CD4-positive, alpha-beta T cell treated with Interleukin-12 subunit alpha and Interleukin-12 subunit beta, for 1 hour (primary cell): ENCODE measurements around the gene APOH.

ENCODE experiments used
- DNase-seq: peaks from one replicate; pipeline ENCODE4 v3.0.0-alpha.2; 2020

The APOH gene

DNA sequence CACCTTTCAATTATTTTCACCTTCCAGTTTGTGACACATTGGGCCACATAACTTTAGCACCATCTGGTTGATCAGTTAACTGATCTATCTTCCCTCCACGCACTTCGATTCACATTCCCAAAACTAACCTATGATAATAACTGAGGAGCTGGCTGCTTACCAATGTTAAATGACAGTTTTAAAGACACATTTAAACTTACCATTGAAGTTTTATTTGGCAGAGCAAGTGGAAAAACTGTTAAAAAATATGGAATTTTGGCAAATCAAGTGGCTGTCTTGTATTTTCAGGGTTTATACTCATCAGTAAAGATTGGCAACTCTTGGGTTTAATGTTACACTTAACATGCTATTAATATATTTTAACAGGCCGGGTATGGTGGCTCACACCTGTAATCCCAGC, 5.4 kb upstream of the APOH start:
- DNase-seq = no peak

DNA sequence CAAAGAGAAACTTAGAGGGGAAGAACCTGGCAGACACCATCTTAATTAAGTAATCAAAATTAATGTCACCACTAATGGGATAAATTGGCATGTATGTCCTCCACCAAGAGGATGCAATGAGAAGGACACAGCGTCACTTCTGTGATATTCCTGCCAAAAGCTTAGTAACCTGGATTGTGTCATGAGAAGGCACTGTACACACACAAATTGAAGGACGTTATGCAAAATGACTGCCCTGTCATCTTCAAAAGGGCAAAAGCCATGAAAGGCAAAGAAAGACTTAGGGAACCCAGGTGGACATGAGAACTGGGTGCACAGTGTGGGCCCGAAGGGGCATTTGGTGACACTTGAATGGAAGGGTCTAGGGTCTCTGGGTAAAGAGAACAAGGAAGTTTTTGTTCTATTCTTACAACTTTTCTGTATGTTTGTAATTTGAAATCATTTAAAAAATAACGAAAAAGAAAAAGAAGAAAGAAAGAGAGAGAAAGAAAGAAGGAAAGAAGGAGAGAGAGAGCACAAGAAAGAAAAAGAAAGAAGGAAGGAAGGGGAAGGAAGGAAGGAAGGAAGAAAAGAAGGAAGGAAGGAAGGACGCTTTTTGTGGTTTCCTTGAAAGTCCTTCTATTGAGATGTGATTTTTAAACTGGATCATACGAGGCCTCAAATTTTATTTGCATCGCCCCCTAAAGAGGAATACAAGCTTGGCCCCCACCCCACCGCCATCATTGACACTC, 4.0 kb upstream of the APOH start:
- DNase-seq = no peak

DNA sequence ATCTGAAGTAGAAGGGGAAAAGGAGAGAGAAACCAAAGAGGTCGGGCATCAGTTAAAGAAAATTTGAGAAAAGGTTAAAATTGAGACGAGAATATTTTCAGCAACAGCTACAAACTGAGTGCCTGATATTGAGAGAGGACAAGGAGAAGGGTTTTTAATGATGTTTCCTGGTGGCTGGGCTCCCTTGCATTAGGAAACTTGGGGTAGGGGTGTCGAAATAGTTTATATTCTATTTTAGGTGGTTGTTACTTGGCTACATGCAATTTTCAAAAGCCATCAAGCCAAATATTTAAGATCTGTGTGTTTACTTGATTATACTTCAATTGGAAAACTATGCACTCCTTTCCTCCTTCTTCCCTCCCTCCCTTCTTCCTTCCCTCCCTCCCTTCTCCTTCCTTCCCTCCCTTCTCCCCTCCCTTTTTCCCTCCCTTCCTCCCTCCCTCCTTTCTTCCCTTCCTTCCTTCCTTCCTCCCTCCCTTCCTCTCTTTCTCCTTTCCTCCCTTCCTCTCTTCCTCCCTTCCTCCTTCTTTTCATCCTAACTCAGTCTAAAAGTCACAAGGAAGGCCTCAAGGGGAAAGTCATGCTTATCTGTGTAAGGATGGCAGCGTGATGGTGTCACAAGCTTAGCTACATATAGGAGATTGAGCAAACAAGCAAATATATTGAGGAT, 1.8 kb upstream of the APOH start:
- DNase-seq = no peak

DNA sequence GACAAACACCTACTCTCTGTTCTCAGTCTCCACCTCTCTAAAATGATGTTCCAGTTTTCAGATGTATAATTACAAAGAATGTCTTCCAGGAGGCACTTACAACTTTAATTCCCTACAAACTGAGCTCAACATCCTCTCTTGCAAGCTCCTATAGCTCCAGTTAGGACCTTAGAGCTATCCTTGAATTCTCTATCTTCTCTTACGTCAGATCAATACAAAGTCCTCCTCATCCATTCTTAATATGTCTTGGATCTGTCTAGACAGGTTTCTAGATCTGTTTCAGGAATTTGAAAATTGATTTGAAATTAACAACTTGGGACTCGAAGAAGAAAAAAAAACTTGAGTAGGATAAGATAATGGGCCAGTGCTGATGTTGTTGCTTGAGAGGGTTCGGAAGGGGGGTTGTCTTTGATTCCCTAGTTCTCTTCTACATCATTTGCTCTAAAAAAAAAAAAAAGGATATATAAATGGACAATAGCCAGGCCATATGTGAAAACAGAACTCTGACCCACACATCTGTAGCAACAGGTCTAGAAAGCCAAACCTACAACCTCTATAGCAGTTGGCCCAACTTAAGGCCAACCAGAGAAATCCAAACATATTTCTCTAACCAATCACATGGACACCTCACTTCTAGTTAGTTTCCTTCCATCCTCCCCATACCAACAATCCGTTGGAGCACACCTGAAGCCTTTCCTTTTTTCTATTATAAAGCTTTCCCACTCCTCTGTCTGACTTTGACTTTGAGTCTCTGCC, 746 bp upstream of the APOH start:
- DNase-seq = no peak

DNA sequence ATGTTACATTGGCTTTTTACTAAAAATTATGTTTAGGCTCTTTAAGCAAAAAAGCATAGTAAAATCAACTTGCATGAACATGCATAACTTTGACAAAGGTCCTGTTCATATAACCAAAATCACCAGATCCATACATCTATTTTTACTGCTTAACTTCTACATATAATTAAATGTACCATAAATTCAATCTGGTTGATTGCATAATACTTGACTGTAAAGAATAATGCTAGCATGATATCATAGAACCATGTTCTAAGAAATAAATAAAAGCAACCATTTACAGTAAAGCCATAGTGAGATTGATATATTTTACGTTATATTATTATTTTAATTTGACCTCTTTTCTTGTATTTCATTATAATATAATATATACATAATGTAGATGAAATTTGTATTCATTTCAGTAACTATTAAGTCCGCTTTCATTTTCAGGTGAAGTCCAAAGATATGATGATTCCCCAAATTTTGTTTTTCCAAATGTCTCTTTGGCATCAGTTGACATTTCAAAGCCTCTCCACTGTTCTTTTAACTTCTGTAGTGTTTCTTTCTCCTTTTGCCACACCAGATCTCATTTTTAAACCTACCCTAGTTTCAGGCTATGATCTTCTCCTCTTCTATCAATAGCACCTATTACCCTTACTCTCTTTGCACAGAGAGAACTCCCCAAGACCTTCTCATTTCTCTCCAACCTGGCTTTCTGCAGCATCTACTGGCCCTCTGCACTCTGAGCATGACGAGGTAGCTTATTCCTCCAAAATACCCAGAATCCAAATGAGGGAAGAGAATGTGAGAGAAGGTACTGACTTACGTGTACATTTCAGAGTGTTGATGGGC, 1.8 kb downstream of the APOH start:
- DNase-seq = no peak

DNA sequence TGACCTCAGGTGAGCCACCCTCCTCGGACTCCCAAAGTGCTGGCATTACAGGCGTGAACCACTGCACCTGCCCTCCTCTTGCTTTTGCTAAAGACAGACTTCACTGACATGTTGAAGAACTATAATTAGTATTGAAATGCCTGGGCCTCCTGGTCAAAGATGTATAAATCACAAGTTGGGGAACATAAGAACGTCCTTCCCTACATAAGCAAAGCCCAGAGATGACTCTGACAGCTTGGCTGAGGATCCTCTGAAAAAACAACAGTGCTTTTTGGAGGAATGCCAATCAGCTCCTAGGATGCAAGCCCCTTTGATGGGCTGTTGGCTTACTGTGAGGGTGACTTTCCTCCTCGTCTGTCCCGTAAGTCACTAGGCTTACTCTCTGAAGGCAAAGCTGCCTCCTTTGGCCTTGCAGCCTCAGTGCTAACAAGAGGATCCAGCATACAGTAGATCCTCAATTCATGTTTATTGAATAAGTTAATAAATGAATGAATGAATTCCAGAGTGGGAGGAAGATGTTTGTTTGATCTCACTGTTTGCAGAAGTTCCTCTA, 6.3 kb downstream of the APOH start:
- no peak for DNase-seq

DNA sequence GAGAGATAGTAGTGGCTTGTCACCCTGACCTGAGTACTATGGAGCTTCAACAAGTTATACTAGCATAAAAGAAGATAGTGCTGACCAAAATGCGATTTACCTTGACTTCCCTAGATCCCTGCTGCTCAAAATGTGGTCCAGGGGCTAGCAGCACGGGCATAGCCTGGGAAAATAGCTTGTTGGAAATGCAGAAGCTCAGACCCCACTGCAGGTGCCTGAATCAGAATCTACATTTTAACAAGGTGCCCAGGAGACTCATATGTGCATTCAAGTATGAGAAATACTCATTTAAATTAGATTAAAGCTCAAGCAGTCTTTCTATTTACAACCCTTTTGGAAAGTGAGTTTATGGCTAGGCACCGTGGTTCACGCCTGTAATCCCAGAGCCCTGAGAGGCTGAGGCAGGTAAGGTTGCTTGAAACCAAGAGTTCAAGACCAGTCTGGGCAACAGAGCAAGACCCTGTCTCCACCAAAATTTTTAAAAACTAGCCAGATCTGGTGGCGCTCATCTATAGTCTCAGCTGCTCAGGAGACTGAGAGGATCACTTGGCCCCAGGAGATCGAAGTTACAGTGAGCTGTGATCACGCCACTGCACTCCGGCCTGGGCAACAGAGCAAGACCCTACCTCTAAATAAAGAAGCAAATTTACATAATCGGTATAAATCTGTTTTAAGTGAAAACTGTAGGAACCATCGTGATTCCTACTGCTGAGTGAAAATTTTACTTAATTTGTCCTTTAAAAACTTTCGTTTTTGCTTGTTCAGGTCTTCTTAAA, 7.3 kb downstream of the APOH start:
- no peak for DNase-seq

DNA sequence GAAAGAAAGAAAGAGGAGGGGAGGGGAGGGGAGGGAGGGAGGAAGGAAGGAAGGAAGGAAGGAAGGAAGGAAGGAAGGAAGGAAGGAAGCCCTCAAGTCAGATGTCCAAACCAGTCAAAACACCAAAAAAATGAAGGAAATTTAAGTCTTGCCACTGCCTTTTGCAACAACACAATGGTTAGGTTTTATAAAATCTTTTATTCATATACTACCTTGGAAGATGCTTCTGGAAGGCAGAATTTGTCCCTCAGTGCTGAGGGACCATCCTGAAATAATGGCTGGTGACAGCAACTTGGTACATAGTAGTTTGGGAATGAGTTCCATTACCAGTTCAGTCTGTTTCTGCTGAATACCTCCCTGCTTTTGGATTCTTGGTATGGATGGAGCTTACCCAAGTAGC, 7.9 kb downstream of the APOH start:
- no peak for DNase-seq

DNA sequence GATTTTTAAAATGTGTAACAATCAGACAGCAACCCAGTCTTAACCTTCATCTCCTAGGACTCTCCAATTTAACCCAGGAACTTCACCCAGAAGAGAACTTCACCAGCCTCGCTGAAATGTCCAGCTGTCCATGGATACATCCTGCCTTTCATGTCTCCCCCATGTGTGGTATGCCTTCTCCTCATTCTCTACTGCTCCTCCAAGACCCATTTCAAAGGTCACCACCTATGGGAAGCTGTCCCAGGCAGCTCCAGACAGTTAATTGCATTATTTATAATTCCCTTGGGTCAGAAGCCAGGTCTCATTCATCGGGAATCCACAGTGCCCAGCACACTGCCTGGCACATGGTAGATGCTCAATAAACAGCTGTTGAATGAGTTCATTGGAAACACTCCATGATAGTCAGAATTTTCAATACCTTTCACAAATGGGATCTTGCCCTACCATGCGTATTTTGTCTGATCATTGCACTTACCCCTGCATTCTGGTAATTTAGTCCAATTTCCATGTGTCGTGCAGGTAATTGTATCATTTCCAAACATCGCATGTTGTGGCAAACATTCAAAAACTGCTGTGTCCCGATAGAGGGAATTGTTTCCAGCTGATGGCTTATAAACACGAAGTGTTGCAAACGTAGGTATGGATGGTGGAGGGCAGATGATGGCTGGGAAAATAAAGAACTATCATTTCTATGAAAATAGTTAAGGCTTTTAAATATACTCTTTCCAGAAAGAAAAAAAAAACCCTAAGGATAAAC, 9.0 kb downstream of the APOH start:
- no peak for DNase-seq

DNA sequence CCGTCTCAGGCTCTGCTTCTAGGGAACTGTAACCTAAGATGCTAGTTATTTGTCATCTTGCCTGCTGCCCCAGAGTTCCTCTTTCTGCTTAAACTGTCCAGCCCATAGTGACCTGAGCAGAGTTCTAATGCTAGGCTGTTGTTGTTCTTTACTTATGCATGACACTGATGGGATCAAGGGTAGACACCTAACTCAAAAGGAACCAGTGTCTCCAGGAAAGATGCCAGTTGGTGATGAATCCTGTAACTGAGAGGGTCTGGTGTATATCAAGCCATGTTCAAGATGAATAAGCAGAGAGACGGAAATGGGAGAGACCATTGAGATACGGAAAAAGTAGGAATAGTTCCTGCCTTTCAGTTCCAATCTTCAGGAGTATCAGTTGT, 13.7 kb downstream of the APOH start:
- DNase-seq = no peak

DNA sequence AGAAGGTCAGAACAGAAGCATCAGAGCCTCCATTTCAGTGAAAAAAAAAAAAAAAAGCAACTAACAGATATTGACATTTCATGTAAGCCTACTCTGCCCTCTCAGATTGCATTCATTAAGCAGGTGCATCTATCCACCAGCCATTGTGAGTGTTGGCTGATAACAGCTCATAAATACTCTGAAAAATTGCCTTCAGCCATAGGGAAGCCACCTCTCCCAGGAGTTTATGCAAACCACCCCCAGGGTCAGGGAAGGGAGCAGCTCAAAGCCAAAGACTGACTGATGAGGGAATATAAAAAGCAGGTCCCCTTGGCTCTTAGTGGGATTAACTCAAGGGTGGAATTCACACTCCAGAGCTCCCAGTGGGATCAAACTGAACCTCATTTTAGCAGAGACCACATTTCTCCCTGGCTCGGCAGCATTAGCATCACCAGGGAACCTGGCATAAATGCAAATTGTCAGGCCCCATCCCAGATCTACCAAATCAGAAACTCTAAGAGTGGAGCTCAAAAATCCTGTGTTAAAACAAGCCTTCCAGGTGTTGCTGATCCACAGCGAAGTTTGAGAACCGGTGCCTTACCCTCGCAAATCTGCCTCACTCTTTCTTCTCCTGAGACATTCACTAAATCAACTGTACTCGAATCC, 14.2 kb downstream of the APOH start:
- DNase-seq = no peak

DNA sequence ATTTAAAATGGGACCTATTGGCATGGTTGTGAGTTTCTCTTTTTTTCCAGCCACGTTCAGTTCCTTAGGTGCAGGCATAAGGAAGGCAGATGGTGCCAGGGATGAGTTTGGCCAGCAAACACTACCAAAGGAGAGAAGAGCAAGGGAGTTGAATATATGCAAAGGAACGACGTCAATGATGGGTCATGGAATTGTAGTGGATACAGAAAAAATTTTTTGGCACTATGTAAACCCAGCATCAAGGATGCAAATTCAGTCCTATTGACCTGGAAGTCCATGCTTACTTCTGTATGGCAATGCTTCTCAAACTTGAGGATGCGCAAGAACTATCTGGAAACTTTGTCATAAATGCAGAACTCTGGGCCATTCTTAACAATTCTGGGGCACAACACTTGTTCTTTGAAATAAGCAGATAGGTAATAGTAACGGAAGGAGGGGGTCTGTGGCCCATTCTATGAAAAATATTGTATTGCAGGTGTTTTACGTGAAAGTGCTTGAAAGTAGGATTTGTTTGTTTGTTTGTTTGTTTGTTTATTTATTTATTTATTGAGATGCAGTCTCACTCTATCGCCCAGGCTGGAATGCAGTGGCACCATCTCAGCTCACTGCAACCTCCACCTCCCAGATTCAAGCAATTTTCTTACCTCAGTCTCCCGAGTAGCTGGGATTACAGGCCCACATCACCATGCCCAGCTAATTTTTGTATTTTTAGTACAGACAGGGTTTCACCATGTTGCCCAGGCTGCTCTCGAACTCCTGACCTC, 18.0 kb downstream of the APOH start:
- no peak for DNase-seq

DNA sequence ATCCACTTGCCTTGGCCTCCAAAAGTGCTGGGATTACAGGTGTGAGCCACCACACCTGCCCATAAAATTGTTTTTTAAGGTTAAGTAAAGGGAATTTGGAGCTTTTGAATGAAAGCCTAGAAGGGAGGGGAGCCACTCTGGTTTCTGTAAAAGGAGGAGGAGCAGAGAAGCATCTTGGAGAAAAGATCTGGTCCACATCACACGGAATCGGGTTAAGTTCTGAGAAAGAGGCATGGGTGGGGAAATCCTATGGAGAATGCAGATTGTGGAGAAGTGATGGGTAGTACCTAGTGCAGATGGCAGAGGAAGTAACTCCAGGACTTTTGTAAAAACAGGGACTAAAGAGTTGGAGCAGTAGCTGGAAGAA, 19.0 kb downstream of the APOH start:
- DNase-seq = no peak

DNA sequence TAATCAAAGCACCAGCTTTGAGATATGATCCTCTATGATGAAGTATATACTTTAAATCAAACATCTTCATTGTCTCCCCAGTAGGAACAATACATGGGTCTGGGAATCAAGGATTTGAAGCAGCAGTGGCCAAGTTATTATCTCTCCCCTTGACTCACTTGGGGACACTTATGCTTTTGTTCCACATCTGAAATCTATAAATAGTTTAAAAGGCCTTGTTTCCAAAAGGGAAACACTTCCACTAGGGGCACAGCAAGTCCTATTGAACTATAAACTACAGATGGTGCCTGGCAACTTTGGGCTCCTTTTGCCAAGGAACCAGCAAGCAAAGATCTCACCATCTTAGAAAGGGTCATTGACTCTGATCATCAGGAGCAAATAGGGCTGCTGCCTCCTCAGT, 21.3 kb downstream of the APOH start:
- DNase-seq = no peak

DNA sequence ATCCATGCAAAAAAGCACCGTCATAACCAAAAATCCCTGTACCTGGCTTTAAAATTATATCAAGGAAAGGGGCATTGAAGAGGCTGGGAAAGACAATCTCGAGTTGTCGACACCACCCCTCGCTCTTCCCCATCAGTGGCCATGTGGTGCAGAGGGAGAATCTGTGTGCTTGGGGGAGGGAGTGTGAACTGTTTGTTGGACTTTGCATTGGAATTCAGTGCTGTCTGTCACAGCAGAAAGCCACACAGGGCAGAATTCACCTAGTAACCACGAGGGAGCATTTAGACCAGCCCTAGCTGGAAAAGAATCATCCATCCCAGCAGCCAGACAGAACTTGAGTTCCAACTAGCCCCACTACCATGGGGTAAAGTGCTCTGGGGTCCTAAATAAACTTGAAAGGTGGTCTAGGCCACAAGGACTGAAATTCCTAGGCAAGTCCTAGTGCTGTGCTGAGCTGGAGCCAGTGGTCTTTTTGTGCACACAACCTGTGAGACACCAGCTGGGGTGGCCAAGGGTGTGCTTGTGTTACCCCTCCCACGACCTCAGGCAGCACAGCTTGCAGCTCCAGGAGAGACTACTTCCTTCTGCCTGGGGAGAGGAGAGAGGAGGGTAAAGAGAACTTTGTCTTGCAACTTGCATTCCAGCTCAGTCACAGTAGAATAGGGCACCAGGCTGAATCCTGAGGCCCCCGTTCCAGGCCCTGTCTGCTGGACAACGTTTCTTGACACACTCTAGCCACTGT, 25.8 kb downstream of the APOH start:
- no peak for DNase-seq

DNA sequence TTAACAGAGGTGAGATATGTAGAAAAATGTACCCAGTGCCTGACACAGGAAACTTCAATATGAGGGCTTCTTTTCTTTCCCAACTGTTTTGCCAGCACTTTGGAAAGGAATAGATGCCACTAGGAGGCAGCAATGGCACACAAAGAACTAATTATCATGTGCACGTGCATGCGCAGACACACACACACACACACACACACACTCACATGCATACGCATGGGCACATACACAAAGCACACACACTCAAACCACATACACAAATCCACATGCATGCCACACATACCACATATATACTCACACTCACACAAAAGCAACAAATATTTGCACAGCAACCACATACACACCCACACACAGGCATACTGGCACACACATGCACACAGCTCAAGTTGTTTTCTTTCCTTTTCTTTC, 28.5 kb downstream of the APOH start:
- peak; percentile 73 for DNase-seq

DNA sequence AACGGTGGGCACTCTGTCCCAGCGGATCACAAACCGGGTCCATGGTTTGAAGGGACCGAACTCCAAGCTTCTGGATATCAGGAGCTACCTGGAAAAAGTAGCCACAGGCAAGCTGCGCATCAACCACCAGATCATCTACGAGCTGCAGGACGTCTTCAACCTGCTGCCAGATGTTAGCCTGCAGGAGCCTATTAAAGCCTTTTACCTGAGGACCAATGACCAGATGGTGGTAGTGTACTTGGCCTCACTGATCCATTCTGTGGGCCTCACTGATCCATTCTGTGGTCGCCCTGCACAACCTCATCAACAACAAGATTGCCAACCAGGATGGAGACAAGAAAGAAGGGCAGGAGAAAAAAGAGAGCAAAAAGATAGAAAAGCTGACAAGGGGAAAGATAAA, 31.0 kb downstream of the APOH start:
- no peak for DNase-seq

DNA sequence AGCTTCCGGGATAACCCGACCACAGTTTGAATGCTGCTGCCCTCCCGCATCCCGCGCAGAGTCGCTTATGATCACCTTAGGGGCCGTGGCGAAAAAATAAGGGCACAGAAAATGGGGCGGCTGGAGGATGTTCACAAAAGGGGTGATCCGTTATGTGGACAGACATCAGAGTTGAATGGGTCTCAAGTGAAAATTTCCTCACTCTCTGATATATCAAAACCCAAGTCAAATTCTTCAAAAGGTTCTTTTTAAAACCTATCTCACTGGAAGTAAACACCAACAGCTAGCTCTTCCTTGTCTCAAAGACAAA, 36.9 kb downstream of the APOH start:
- no peak for DNase-seq

DNA sequence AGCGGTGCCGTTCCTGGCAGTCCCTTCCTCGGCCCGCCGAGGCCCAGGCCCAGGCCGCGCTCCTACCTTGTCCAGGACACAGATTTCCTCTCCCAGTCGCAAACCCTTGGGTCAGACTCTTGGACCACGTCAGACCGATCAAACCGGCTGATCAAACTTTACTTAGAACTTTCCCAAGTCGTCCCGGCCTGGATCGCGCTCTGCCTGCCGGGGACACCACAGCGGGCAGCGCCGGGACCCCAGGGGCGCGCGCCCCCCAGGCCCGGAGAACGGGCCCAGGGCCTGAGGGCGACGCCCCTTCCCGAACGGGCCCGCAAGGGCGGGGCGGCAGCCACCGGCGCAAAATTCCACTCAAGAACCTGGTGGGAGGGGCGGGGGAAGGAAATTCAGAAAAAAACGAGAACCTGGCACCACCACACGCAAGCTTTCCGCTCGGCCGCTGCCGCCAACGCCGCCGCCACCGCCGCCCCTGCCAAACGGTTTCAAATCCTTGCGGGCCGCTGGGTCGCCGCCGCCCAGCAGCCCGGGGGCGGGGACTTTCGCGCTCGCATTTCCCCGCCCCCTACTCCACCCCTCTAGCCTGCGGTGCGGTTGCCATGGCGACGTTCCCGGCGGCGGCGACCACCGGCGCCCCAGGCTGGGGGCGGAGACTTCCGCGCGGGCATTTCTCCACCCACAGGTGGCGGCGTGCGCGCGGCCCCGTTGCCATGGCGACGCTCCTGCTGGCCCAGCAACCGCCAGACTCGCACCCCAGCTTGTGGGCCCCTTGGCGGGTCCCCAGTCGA, 37.4 kb downstream of the APOH start, which contains the start of gene CEP112:
CEP112 (minus strand) TSS at position 541 of the 785 bp plus-strand sequence.
- peak; percentile 95 for DNase-seq
